Trophoblast cell (in vitro differentiated cells and primary cell): ENCODE measurements around the gene IP6K1.

Experiments
- DNase-seq, 2 donors: peaks; one replicate each; pipeline ENCODE4 v3.0.0-alpha.2; 2016
- H2AFZ ChIP-seq: 2 replicates; pipeline ENCODE4 v1.6.1; 2013; ENCODE audit warnings: low read length, moderate library complexity, mild to moderate bottlenecking; ENCODE audit not compliant: insufficient read depth, poor library complexity
- H2AK5ac ChIP-seq: 2 replicates; pipeline ENCODE4 v1.6.1; 2013; ENCODE audit warnings: mild to moderate bottlenecking, low read length
- H2BK120ac ChIP-seq: 2 replicates; pipeline ENCODE4 v1.6.1; 2013; ENCODE audit warnings: low read length, mild to moderate bottlenecking, moderate library complexity; ENCODE audit not compliant: insufficient read depth, poor library complexity
- H2BK12ac ChIP-seq: 2 replicates; pipeline ENCODE4 v1.6.1; 2013; ENCODE audit warnings: mild to moderate bottlenecking, low read length, moderate library complexity
- H2BK5ac ChIP-seq: 2 replicates; pipeline ENCODE4 v1.6.1; 2013; ENCODE audit warnings: low read length, low read depth, moderate library complexity, mild to moderate bottlenecking; ENCODE audit not compliant: poor library complexity
- H3K14ac ChIP-seq: 2 replicates; pipeline ENCODE4 v1.6.1; 2013; ENCODE audit warnings: mild to moderate bottlenecking, low read length
- H3K18ac ChIP-seq: 2 replicates; pipeline ENCODE4 v1.6.1; 2013; ENCODE audit warnings: mild to moderate bottlenecking, low read length
- H3K23ac ChIP-seq: 2 replicates; pipeline ENCODE4 v1.6.1; 2013; ENCODE audit warnings: low read length
- H3K27ac ChIP-seq: 2 replicates; pipeline ENCODE4 v1.5.1; 2013; ENCODE audit warnings: low read depth, mild to moderate bottlenecking, inconsistent platforms, low read length, moderate library complexity
- H3K27me3 ChIP-seq: 2 replicates; pipeline ENCODE4 v1.6.1; 2013; ENCODE audit warnings: inconsistent platforms, mild to moderate bottlenecking, low read length, moderate library complexity; ENCODE audit not compliant: insufficient read depth
- H3K36me3 ChIP-seq, 2 experiments: 1 replicate in 1 of 2; 2 replicates in 1 of 2; pipeline ENCODE4 v1.6.1; 2013; ENCODE audit warnings: low read length in 2 of 2, mild to moderate bottlenecking in 2 of 2, moderate library complexity in 1 of 2; ENCODE audit not compliant: insufficient read depth in 2 of 2, control insufficient read depth in 1 of 2
- H3K4ac ChIP-seq: 2 replicates; pipeline ENCODE4 v1.6.1; 2013; ENCODE audit warnings: low read depth, mild to moderate bottlenecking, low read length, moderate library complexity
- H3K4me1 ChIP-seq, 2 experiments: 1 replicate in 1 of 2; 2 replicates in 1 of 2; pipeline ENCODE4 v1.6.1; 2013; ENCODE audit warnings: low read length in 2 of 2, mild to moderate bottlenecking in 2 of 2, moderate library complexity in 1 of 2; ENCODE audit not compliant: insufficient read depth in 2 of 2, control insufficient read depth in 1 of 2
- H3K4me2 ChIP-seq: 2 replicates; pipeline ENCODE4 v1.6.1; 2013; ENCODE audit warnings: inconsistent platforms, mild to moderate bottlenecking, low read length, moderate library complexity
- H3K4me3 ChIP-seq: 2 replicates; pipeline ENCODE4 v1.5.1; 2013; ENCODE audit warnings: mild to moderate bottlenecking, low read depth, low read length, inconsistent platforms
- H3K79me1 ChIP-seq: one replicate; pipeline ENCODE4 v1.6.1; 2013; ENCODE audit warnings: low read length
- H3K79me2 ChIP-seq: 2 replicates; pipeline ENCODE4 v1.6.1; 2013; ENCODE audit warnings: low read length, mild to moderate bottlenecking; ENCODE audit not compliant: control insufficient read depth, insufficient read depth, poor library complexity
- H3K9ac ChIP-seq: 2 replicates; pipeline ENCODE4 v1.6.1; 2013; ENCODE audit warnings: mild to moderate bottlenecking, low read length
- H3K9me3 ChIP-seq: 2 replicates; pipeline ENCODE4 v1.6.1; 2013; ENCODE audit warnings: low read depth, mild to moderate bottlenecking, control low read depth, inconsistent platforms, low read length; ENCODE audit not compliant: insufficient read depth
- H4K12ac ChIP-seq: 2 replicates; pipeline ENCODE4 v1.6.1; 2013; ENCODE audit warnings: low read depth, mild to moderate bottlenecking, low read length, moderate library complexity
- H4K8ac ChIP-seq: 2 replicates; pipeline ENCODE4 v1.6.1; 2013; ENCODE audit warnings: low read depth, mild to moderate bottlenecking, low read length, moderate library complexity
- H4K91ac ChIP-seq: one replicate; pipeline ENCODE4 v1.6.1; 2013; ENCODE audit warnings: low read depth, mild to moderate bottlenecking, low read length, moderate library complexity
- WGBS: extraction: QIAGEN DNeasy Blood & Tissue Kit; methylation state at CpG from one replicate; pipeline ENCODE4 v1.1.7; 2013; ENCODE audit warnings: missing lambda C conversion rate; ENCODE audit not compliant: insufficient read length, insufficient coverage; ENCODE audit errors: extremely low coverage; 5-methylcytosine and 5-hydroxymethylcytosine counted together

Gene IP6K1

DNA sequence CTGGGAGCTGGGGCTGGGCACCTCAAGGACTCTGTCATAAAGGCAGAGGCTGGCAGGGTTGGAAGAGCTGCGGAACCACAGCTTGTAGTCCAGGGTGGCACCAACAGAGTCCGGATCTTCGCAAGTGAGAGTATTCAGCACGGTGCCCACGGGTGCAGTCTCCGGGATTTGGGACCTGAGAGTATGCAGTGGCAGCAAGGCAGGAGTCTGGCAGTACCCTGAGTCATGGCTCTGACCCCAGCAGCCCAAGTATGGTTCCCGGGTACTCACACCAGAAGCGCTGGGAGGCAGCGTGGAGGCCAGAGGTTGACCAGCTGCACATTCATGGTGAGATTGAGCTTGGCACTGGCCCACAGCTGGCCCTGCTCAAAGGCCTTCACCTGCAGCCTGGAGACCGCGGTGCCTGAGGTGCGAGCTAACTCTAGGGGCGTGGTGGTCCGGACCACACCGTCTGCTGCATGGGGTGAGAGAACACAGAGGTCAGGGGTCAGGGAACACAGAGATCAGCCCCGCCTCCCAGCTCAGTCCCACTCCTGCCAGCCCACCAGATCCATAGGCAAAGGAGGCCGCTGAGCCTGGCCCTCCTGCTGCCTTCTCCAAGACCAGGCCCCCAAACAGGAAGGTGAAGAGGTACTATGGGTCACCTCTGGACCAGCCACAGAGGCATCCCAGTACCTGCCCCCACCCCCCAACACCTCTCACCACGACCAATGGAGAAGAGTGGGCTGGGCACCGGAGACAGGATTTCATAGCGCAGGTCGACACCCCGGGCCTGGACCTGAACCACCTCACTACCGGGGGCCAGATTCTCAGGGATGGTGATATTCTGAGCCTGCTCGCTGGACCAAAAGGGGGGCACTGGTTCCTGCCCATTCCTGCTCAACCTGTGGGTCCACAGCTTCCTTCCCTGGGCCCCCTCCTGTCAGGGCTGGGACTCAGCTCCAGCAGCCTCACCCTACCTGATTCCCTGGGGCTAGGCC is 8.9 kb upstream of the IP6K1 start:
- H3K4me1 ChIP-seq: peaks cover 5 to 15% of the 10 kb centered on the region in 2 experiments
- no peak overlapping the region for H3K23ac ChIP-seq
- H4K8ac ChIP-seq: no peak overlapping the region
- H3K18ac ChIP-seq: no peak overlapping the region
- no peaks in the 10 kb centered on the region for H3K27me3 ChIP-seq
- H2BK5ac ChIP-seq: no peak overlapping the region
- H3K36me3 ChIP-seq: no peaks in the 10 kb centered on the region
- peaks cover 10% of the 10 kb centered on the region for H3K9me3 ChIP-seq
- no peak overlapping the region for H3K4ac ChIP-seq
- WGBS: no CpG with 5 or more reads among the region's 24 CpGs
- no peak overlapping the region for H3K9ac ChIP-seq
- H3K79me1 ChIP-seq: no peaks in the 10 kb centered on the region
- no peak overlapping the region for H2BK120ac ChIP-seq
- no peak for DNase-seq
- no peak overlapping the region for H3K27ac ChIP-seq
- no peak overlapping the region for H3K4me2 ChIP-seq
- H2AK5ac ChIP-seq: no peak overlapping the region
- H2BK12ac ChIP-seq: no peak overlapping the region
- no peak overlapping the region for H4K12ac ChIP-seq
- no peak overlapping the region for H2AFZ ChIP-seq
- H3K14ac ChIP-seq: no peak overlapping the region
- H3K79me2 ChIP-seq: no peaks in the 10 kb centered on the region
- no peak overlapping the region for H4K91ac ChIP-seq
- H3K4me3 ChIP-seq: no peak overlapping the region

DNA sequence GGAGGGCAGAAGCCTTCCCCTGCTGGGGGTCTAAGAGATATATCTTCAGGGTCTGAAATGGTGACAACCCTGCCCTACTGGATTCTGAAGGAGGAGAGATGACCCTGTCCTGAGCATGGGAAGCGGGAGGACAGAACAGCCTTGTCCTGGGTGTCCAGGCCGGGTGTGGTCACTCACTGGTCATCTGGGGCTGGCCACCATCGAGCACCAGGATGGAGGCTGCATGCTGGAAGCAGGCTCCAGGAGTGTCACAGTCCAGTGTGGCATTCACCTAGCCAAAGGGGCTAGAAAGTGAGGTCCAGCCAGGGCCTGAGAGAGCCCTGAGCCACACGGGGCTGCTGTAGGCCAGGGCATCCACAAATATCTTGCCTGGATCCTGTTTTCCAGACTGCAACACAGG is 8.1 kb upstream of the IP6K1 start:
- no peak for DNase-seq
- no peaks in the 10 kb centered on the region for H3K27me3 ChIP-seq
- H3K79me1 ChIP-seq: no peaks in the 10 kb centered on the region
- no peak overlapping the region for H2BK12ac ChIP-seq
- no peak overlapping the region for H3K4me2 ChIP-seq
- no peak overlapping the region for H2BK5ac ChIP-seq
- H3K36me3 ChIP-seq: no peaks in the 10 kb centered on the region
- no peak overlapping the region for H3K4ac ChIP-seq
- no peak overlapping the region for H3K23ac ChIP-seq
- no peak overlapping the region for H3K18ac ChIP-seq
- peaks cover 10% of the 10 kb centered on the region for H3K9me3 ChIP-seq
- no peak overlapping the region for H3K14ac ChIP-seq
- no peak overlapping the region for H4K8ac ChIP-seq
- peaks cover 5 to 16% of the 10 kb centered on the region in 2 experiments for H3K4me1 ChIP-seq
- no peak overlapping the region for H3K4me3 ChIP-seq
- no peak overlapping the region for H2AFZ ChIP-seq
- no peaks in the 10 kb centered on the region for H3K79me2 ChIP-seq
- WGBS: no CpG with 5 or more reads among the region's 4 CpGs
- H3K9ac ChIP-seq: no peak overlapping the region
- H2BK120ac ChIP-seq: no peak overlapping the region
- H2AK5ac ChIP-seq: no peak overlapping the region
- H4K12ac ChIP-seq: no peak overlapping the region
- H4K91ac ChIP-seq: no peak overlapping the region
- H3K27ac ChIP-seq: no peak overlapping the region

DNA sequence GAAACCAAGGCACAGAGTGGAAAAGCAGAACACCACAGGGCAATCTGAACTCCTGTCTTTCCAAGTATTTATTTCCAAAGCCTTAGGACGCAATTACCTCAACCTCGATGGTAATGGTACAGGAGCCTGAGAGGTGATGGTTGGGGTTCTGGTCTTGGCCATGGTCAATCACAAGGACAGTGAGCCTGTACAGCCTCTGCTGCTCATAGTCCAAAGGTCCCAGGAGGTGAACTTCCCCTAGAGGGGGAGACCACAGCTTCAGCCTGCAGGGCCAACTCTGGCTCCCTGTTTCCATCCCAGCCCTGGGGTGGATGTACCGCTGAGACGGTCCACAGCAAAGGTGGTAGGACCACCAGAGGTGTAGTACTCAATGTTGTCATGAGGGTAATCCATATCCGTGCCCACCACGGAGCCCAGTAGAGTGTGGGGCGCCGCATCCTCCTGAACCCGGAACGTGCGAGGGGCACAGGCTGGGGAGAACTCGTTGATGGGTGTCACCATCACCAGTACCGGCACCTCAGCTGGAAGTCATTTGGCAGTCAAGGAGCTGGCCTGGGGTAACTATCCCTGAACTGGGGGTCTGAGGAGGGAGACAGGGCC is 7.2 kb upstream of the IP6K1 start:
- H2BK120ac ChIP-seq: no peak overlapping the region
- H4K12ac ChIP-seq: no peak overlapping the region
- H2BK12ac ChIP-seq: no peak overlapping the region
- H2BK5ac ChIP-seq: no peak overlapping the region
- H3K23ac ChIP-seq: no peak overlapping the region
- H3K14ac ChIP-seq: no peak overlapping the region
- H3K4ac ChIP-seq: no peak overlapping the region
- H2AFZ ChIP-seq: no peak overlapping the region
- no peak for DNase-seq
- peaks cover 5 to 16% of the 10 kb centered on the region in 2 experiments for H3K4me1 ChIP-seq
- H3K36me3 ChIP-seq: no peaks in the 10 kb centered on the region
- H3K9me3 ChIP-seq: peaks cover 10% of the 10 kb centered on the region
- H3K4me3 ChIP-seq: no peak overlapping the region
- no peak overlapping the region for H4K91ac ChIP-seq
- no peak overlapping the region for H3K18ac ChIP-seq
- H3K27ac ChIP-seq: no peak overlapping the region
- no peaks in the 10 kb centered on the region for H3K79me2 ChIP-seq
- no peaks in the 10 kb centered on the region for H3K27me3 ChIP-seq
- H3K9ac ChIP-seq: no peak overlapping the region
- no peaks in the 10 kb centered on the region for H3K79me1 ChIP-seq
- H2AK5ac ChIP-seq: no peak overlapping the region
- H3K4me2 ChIP-seq: no peak overlapping the region
- no peak overlapping the region for H4K8ac ChIP-seq
- no CpG with 5 or more reads among the region's 13 CpGs for WGBS

DNA sequence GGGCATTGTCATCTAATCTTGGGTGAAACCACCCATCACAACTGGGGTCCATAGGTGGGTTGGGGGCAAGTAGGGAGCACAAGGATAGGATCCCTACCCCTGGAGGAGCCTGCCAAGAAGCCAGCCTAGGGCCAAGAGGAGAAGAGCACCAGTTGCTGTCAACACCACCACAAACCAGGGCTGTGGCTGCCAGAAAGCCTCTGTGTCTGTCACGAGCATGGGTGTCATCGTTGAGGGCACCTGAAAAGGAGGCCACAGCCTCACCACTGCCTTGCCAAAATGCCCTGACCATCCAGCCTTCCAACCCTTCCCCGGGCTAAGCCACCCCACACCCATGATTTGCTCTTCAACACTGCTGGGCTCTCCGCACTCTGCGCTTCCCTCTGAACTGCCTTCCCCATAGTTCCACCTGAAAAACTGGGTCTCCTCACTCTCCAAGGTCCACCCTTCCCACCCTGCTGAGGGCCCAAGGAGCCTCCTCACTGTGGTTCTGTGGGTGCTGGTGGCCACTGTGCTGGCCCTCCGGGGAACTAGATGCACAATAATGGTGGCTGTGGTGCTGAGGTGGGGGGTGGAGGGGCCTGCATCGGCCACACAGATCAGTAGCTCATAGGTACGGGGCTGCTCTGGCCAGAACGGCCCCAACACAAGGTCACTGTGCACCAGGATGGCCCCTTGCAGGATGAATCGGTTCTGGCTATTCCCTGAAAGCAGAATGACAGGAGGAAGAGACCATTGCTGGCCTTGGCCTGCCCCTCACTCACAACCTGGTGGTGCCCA is 6.2 kb upstream of the IP6K1 start:
- Histone ChIP-seq H3K4ac (no peak overlapping the region), H3K79me1 (no peaks in the 10 kb centered on the region), H2AFZ (no peak overlapping the region), H3K27ac (no peak overlapping the region), H3K9ac (no peak overlapping the region), H3K36me3 (no peaks in the 10 kb centered on the region), H2BK12ac (no peak overlapping the region), H3K9me3 (peaks cover 13% of the 10 kb centered on the region), H2BK120ac (no peak overlapping the region), H3K18ac (no peak overlapping the region), H3K79me2 (no peaks in the 10 kb centered on the region), H3K4me2 (no peak overlapping the region), H4K91ac (no peak overlapping the region), H3K4me1 (peaks cover 5 to 16% of the 10 kb centered on the region in 2 experiments), H3K23ac (no peak overlapping the region), H3K4me3 (no peak overlapping the region), H4K8ac (no peak overlapping the region), H2AK5ac (no peak overlapping the region), H3K14ac (no peak overlapping the region), H2BK5ac (no peak overlapping the region), H3K27me3 (no peaks in the 10 kb centered on the region), H4K12ac (no peak overlapping the region)
- DNase-seq: no peak
- WGBS: no CpG with 5 or more reads among the region's 10 CpGs
